Adrenal gland (tissue), 5 donors: Measurements from ENCODE around the gene AKAP7.

ENCODE experiments used
- CTCF ChIP-seq, 6 experiments: fragments of 450-650 bp in 4 of 6; fragments of 200-600 bp in 2 of 6; sonication (generic) in 1 of 6; IDR thresholded peaks; 1 replicate in 5 of 6; 2 replicates in 1 of 6; pipeline versions ENCODE4 v1.5.1 to v1.8.0; 2016 to 2021; ENCODE audit warnings: antibody characterized with exemption in 6 of 6, mild to moderate bottlenecking in 2 of 6, moderate library complexity in 1 of 6
- POLR2A ChIP-seq, 2 donors: fragments of 450-650 bp; IDR thresholded peaks; one replicate each; pipeline ENCODE4 v1.6.1; 2017; ENCODE audit warnings: antibody characterized with exemption in 2 of 2, mild to moderate bottlenecking in 2 of 2, moderate library complexity in 1 of 2
- donor health status: DM: no; HTN: no; CAD: no.

GRCh38 chr6:131122516-131122915 lies 12.8 kb upstream of the AKAP7 start:
- no peak for TF ChIP-seq CTCF (IDR thresholded peaks at IDR 0.05)
- no peak for TF ChIP-seq POLR2A (IDR thresholded peaks at IDR 0.05)
